SK-N-SH (cell line): Measurements from ENCODE around the gene AUH. TPM values are rescaled to one million over a fixed set of nuclear protein-coding genes. Genes with fewer than 3 reads are reported as not detected.

Experiments used
- CTCF ChIA-PET: fragments of 300-600, 350-600 bp; formaldehyde crosslinking; extraction: SDS; loops from one replicate; lab custom pipeline; 2021; lab: Yijun Ruan, JAX
- POLR2A ChIA-PET: fragments of 350-600 bp; sonication (Branson Sonifier 250); formaldehyde crosslinking; extraction: SDS; loops from one replicate; lab custom pipeline; 2020; ENCODE audit warnings: antibody characterized with exemption, inconsistent platforms; lab: Yijun Ruan, JAX
- DNase-seq: peaks from one replicate; pipeline ENCODE4 v3.0.0; 2012
- H2AFZ ChIP-seq: fragments of 200-600 bp; sonication (generic); 2 replicates; pipeline ENCODE4 v1.8.1; 2016; ENCODE audit warnings: antibody characterized with exemption, mild to moderate bottlenecking, low read depth
- H3F3A ChIP-seq: fragments of 200-600 bp; sonication (generic); replicated peaks from 2 replicates; pipeline ENCODE3; 2016; ENCODE audit warnings: antibody characterized with exemption, mild to moderate bottlenecking; ENCODE audit not compliant: insufficient read depth
- H3K27ac ChIP-seq, 2 experiments: fragments of 200-500 bp in 1 of 2; fragments of 200-600 bp in 1 of 2; sonication (Bioruptor generic) in 1 of 2; sonication (generic), shearing (Covaris generic) in 1 of 2; 2 replicates each; pipeline versions ENCODE4 v1.5.1 to v1.6.1; 2014 to 2016; ENCODE audit warnings: low read depth in 2 of 2, inconsistent platforms in 1 of 2, low read length in 1 of 2, mild to moderate bottlenecking in 1 of 2, mixed read lengths in 1 of 2
- H3K27me3 ChIP-seq: fragments of 200-600 bp; sonication (generic), shearing (Covaris generic); 2 replicates; pipeline ENCODE4 v1.6.1; 2016; ENCODE audit warnings: mixed run types; ENCODE audit not compliant: insufficient read depth
- H3K36me3 ChIP-seq, 2 experiments: fragments of 200-500 bp in 1 of 2; fragments of 200-600 bp in 1 of 2; sonication (Bioruptor generic) in 1 of 2; sonication (generic) in 1 of 2; replicated peaks in 1 of 2; 2 replicates each; pipeline versions ENCODE3 to v1.5.1; 2014 to 2016; ENCODE audit warnings: low read length in 1 of 2, mild to moderate bottlenecking in 1 of 2; ENCODE audit not compliant: insufficient read depth in 2 of 2, control insufficient read depth in 1 of 2
- H3K4me1 ChIP-seq, 2 experiments: fragments of 200-500 bp in 1 of 2; fragments of 200-600 bp in 1 of 2; sonication (Bioruptor generic) in 1 of 2; sonication (generic), shearing (Covaris generic) in 1 of 2; 2 replicates each; pipeline versions ENCODE4 v1.5.1 to v1.6.1; 2014 to 2016; ENCODE audit warnings: low read depth in 1 of 2, low read length in 1 of 2, mixed run types in 1 of 2; ENCODE audit not compliant: insufficient read depth in 2 of 2, control insufficient read depth in 1 of 2
- H3K4me2 ChIP-seq: fragments of 200-600 bp; sonication (generic), shearing (Covaris generic); 2 replicates; pipeline ENCODE4 v1.6.1; 2017; ENCODE audit warnings: mixed run types
- H3K4me3 ChIP-seq, 2 experiments: fragments of 200-500 bp in 1 of 2; fragments of 200-600 bp in 1 of 2; sonication (Bioruptor generic) in 1 of 2; sonication (generic), shearing (Covaris generic) in 1 of 2; 2 replicates each; pipeline versions ENCODE4 v1.5.1 to v1.8.1; 2014 to 2016; ENCODE audit warnings: low read depth in 2 of 2, inconsistent platforms in 1 of 2, low read length in 1 of 2, mild to moderate bottlenecking in 1 of 2, mixed read lengths in 1 of 2, moderate library complexity in 1 of 2
- H3K79me2 ChIP-seq: fragments of 200-600 bp; sonication (generic); 2 replicates; pipeline ENCODE4 v1.8.1; 2017; ENCODE audit warnings: mild to moderate bottlenecking; ENCODE audit not compliant: insufficient read depth
- H3K9ac ChIP-seq: fragments of 200-600 bp; sonication (generic); 2 replicates; pipeline ENCODE4 v1.6.1; 2017; ENCODE audit warnings: mixed run types
- H3K9me2 ChIP-seq: fragments of 200-600 bp; sonication (generic); 2 replicates; pipeline ENCODE4 v1.6.1; 2017; ENCODE audit warnings: mixed run types
- H3K9me3 ChIP-seq: fragments of 200-600 bp; sonication (generic); 2 replicates; pipeline ENCODE4 v1.6.1; 2017; ENCODE audit warnings: mixed run types, mild to moderate bottlenecking, moderate library complexity
- H4K20me1 ChIP-seq: fragments of 200-600 bp; sonication (generic); 2 replicates; pipeline ENCODE4 v1.6.1; 2017; ENCODE audit warnings: mild to moderate bottlenecking, mixed run types; ENCODE audit not compliant: insufficient read depth
- CTCF ChIP-seq: fragments of 200-600 bp; sonication (generic); IDR thresholded peaks from 2 replicates; pipeline ENCODE4 v1.6.1; 2017; ENCODE audit warnings: antibody characterized with exemption, mild to moderate bottlenecking, moderate library complexity
- FOSL2 ChIP-seq: IDR thresholded peaks from 2 replicates; pipeline ENCODE4 v1.4.0; 2012; ENCODE audit warnings: low read depth, mild to moderate bottlenecking, moderate library complexity, borderline replicate concordance
- FOXM1 ChIP-seq: IDR thresholded peaks from 2 replicates; pipeline ENCODE4 v1.4.0; 2012; ENCODE audit warnings: low read depth, mild to moderate bottlenecking
- GABPA ChIP-seq: IDR thresholded peaks from 2 replicates; pipeline ENCODE4 v1.4.0; 2012; ENCODE audit warnings: low read depth, mild to moderate bottlenecking
- GATA2 ChIP-seq: sonication (generic); formaldehyde crosslinking; IDR thresholded peaks from 2 replicates; pipeline ENCODE4 v1.5.0; 2020; ENCODE audit warnings: mild to moderate bottlenecking, missing genetic modification reagents
- JUND ChIP-seq: IDR thresholded peaks from 2 replicates; pipeline ENCODE4 v1.4.0; 2012
- MXI1 ChIP-seq: IDR thresholded peaks from 2 replicates; pipeline ENCODE4 v1.6.1; 2012; ENCODE audit warnings: mild to moderate bottlenecking, low read depth, low read length, improper control_type of control experiment
- NFIC ChIP-seq: IDR thresholded peaks from 2 replicates; pipeline ENCODE4 v1.4.0; 2012; ENCODE audit warnings: borderline replicate concordance
- POLR2AphosphoS5 ChIP-seq: IDR thresholded peaks from 2 replicates; pipeline ENCODE4 v1.6.1; 2012; ENCODE audit warnings: low read depth, low read length
- RFX5 ChIP-seq: IDR thresholded peaks from 2 replicates; pipeline ENCODE4 v1.6.1; 2012; ENCODE audit warnings: mild to moderate bottlenecking, improper control_type of control experiment, low read length
- SMC3 ChIP-seq: IDR thresholded peaks from 2 replicates; pipeline ENCODE4 v1.6.1; 2012; ENCODE audit warnings: low read depth, low read length, improper control_type of control experiment
- TAF1 ChIP-seq: IDR thresholded peaks from 2 replicates; pipeline ENCODE4 v1.6.1; 2012; ENCODE audit warnings: low read depth, mild to moderate bottlenecking, low read length, moderate library complexity, borderline replicate concordance
- TCF12 ChIP-seq: IDR thresholded peaks from 2 replicates; pipeline ENCODE4 v1.4.0; 2012
- USF1 ChIP-seq: IDR thresholded peaks from 2 replicates; pipeline ENCODE4 v1.4.0; 2012; ENCODE audit warnings: low read depth, borderline replicate concordance
- YY1 ChIP-seq: IDR thresholded peaks from 2 replicates; pipeline ENCODE4 v1.4.0; 2012; ENCODE audit warnings: low read depth, mild to moderate bottlenecking
- WGBS: methylation state at CpG from one replicate; pipeline ENCODE4 v1.1.6; 2017; ENCODE audit warnings: low lambda C conversion rate; 5-methylcytosine and 5-hydroxymethylcytosine counted together
- polyA plus RNA-seq, 3 experiments: library from polyadenylated mRNA; depleted of rRNA; stranded (reverse); fragments of >200 nt; gene quantifications; 2 replicates each; pipeline ENCODE4 v1.2.3, GENCODE V29; 2012
- TF ChIP-seq, protein P1 (sequence below): IDR thresholded peaks from 2 replicates; pipeline ENCODE4 v1.4.0; 2012; ENCODE audit warnings: low read depth, borderline replicate concordance
- TF ChIP-seq, protein P2 (sequence below): fragments of 150-350 bp; IDR thresholded peaks from 2 replicates; pipeline ENCODE4 v1.6.1; 2017; ENCODE audit warnings: antibody characterized with exemption, low read length, low read depth, borderline replicate concordance
- TF ChIP-seq, protein P3 (sequence below): IDR thresholded peaks from 2 replicates; pipeline ENCODE4 v1.4.0; 2012; ENCODE audit warnings: low read depth
- TF ChIP-seq, protein P4 (sequence below): fragments of 150-350 bp; IDR thresholded peaks from 2 replicates; pipeline ENCODE4 v1.6.1; 2016; ENCODE audit warnings: mild to moderate bottlenecking, low read depth, low read length

The AUH gene
- polyA plus RNA-seq, 1 of the 3 experiments (the other 2 are of a cell fraction), result 7.6 TPM

- TF ChIP-seq GABPA (no peak), RFX5 (no peak), GATA2 (CRISPR knock-in tag) (no peak), FOXM1 (no peak), FOSL2 (no peak), NFIC (no peak), TAF1 (no peak), TCF12 (no peak)
- TF ChIP-seq, protein P1, sequence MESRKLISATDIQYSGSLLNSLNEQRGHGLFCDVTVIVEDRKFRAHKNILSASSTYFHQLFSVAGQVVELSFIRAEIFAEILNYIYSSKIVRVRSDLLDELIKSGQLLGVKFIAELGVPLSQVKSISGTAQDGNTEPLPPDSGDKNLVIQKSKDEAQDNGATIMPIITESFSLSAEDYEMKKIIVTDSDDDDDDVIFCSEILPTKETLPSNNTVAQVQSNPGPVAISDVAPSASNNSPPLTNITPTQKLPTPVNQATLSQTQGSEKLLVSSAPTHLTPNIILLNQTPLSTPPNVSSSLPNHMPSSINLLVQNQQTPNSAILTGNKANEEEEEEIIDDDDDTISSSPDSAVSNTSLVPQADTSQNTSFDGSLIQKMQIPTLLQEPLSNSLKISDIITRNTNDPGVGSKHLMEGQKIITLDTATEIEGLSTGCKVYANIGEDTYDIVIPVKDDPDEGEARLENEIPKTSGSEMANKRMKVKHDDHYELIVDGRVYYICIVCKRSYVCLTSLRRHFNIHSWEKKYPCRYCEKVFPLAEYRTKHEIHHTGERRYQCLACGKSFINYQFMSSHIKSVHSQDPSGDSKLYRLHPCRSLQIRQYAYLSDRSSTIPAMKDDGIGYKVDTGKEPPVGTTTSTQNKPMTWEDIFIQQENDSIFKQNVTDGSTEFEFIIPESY, result no peak
- TF ChIP-seq, protein P2, sequence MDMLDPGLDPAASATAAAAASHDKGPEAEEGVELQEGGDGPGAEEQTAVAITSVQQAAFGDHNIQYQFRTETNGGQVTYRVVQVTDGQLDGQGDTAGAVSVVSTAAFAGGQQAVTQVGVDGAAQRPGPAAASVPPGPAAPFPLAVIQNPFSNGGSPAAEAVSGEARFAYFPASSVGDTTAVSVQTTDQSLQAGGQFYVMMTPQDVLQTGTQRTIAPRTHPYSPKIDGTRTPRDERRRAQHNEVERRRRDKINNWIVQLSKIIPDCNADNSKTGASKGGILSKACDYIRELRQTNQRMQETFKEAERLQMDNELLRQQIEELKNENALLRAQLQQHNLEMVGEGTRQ, result no peak
- TF ChIP-seq, all 33 proteins: peak for 0
- H3K36me3 ChIP-seq, result no peaks in the 10 kb centered on the region
- no peak overlapping the region for H2AFZ ChIP-seq
- H3K79me2 ChIP-seq, result no peaks in the 10 kb centered on the region
- H3K4me3 ChIP-seq, result no peak overlapping the region
- H3K9me3 ChIP-seq, result no peaks in the 10 kb centered on the region
- no peaks in the 10 kb centered on the region for H3K27me3 ChIP-seq
- DNase-seq, result no peak
- H3K27ac ChIP-seq, result no peak overlapping the region
- 88% methylated on average over 2 of the region's 2 CpGs for WGBS
- no peak overlapping the region for H3K4me2 ChIP-seq
- CTCF ChIA-PET, result no interaction called here
- H3K4me1 ChIP-seq, result no peaks in the 10 kb centered on the region
- H3K9ac ChIP-seq, result no peak overlapping the region
- no peaks in the 10 kb centered on the region for H3F3A ChIP-seq
- no peaks in the 10 kb centered on the region for H4K20me1 ChIP-seq
- no peaks in the 10 kb centered on the region for H3K9me2 ChIP-seq
- POLR2A ChIA-PET, result no interaction called here
Measured at GRCh38 chr9:91269907-91270491, 91.7 kb downstream of the AUH start.

DNA sequence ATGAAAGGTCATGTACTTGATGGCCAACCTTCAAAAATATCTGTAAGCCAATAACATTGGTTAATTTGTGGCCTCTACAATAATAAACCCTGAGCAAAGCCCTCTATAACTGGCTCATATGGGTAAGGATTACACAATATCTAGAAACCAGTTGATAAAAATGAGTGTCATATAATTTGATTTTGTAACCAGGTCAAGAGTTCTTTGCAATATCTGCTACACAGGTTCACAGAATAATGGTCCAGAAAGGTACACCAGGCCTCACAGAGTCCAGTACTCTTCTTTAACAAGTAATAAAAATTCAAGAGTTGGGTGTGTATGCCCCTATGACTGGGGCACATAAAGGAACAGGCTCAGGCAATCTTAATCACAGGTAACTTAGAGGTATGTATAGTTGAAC is 95.3 kb downstream of the AUH start:
- Histone ChIP-seq H3F3A (no peaks in the 10 kb centered on the region), H3K9me3 (no peaks in the 10 kb centered on the region), H3K36me3 (no peaks in the 10 kb centered on the region), H3K9me2 (no peaks in the 10 kb centered on the region), H3K79me2 (no peaks in the 10 kb centered on the region)
- TF ChIP-seq SMC3 (no peak), YY1 (no peak), FOXM1 (no peak), TAF1 (no peak), JUND (no peak), GABPA (no peak), POLR2AphosphoS5 (no peak), USF1 (no peak), MXI1 (no peak), CTCF (no peak), NFIC (no peak)
- TF ChIP-seq, protein P3, sequence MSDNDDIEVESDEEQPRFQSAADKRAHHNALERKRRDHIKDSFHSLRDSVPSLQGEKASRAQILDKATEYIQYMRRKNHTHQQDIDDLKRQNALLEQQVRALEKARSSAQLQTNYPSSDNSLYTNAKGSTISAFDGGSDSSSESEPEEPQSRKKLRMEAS, result no peak
- TF ChIP-seq, protein P4, sequence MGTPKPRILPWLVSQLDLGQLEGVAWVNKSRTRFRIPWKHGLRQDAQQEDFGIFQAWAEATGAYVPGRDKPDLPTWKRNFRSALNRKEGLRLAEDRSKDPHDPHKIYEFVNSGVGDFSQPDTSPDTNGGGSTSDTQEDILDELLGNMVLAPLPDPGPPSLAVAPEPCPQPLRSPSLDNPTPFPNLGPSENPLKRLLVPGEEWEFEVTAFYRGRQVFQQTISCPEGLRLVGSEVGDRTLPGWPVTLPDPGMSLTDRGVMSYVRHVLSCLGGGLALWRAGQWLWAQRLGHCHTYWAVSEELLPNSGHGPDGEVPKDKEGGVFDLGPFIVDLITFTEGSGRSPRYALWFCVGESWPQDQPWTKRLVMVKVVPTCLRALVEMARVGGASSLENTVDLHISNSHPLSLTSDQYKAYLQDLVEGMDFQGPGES, result no peak
- TF ChIP-seq, all 33 proteins: peak for 0
- no peak overlapping the region for H3K4me3 ChIP-seq
- H4K20me1 ChIP-seq, result no peaks in the 10 kb centered on the region
- no peak overlapping the region for H3K27ac ChIP-seq
- H3K4me2 ChIP-seq, result no peak overlapping the region
- ChIA-PET CTCF (no interaction called here), POLR2A (no interaction called here)
- DNase-seq, result no peak
- no peak overlapping the region for H2AFZ ChIP-seq
- no peak overlapping the region for H3K9ac ChIP-seq
- H3K4me1 ChIP-seq, result no peaks in the 10 kb centered on the region
- no peaks in the 10 kb centered on the region for H3K27me3 ChIP-seq
